Body of pancreas (tissue), 4 donors: ENCODE results near the gene NEU4. TPM values are rescaled to one million over a fixed set of nuclear protein-coding genes. Genes with fewer than 3 reads are reported as not detected.

ENCODE experiments used
- ATAC-seq: fragments of 150-250 bp; one replicate; pipeline ENCODE4 v1.9.1; 2016
- DNase-seq, 4 donors: peaks; one replicate each; pipeline ENCODE4 v3.0.0-alpha.2; 2019
- H3K27ac ChIP-seq, 4 donors: fragments of 200-600 bp; sonication (generic); 1 replicate in 3 of 4; 2 replicates in 1 of 4; pipeline versions ENCODE4 v1.5.1 to v1.6.1; 2016 to 2019; ENCODE audit warnings: mild to moderate bottlenecking in 1 of 4, mixed read lengths in 1 of 4, moderate library complexity in 1 of 4
- H3K27me3 ChIP-seq, 2 donors: fragments of 200-600 bp; sonication (generic); one replicate each; pipeline ENCODE4 v1.6.0; 2016; ENCODE audit warnings: mild to moderate bottlenecking in 1 of 2
- H3K36me3 ChIP-seq, 2 donors: fragments of 200-600 bp; sonication (generic); replicated peaks in 1 of 2; 2 replicates each; pipeline ENCODE4 v1.5.1; 2016; ENCODE audit warnings: low read depth in 2 of 2; ENCODE audit not compliant: insufficient read depth in 1 of 2
- H3K4me1 ChIP-seq: fragments of 200-600 bp; sonication (generic); one replicate; pipeline ENCODE4 v1.6.0; 2016
- H3K4me3 ChIP-seq, 2 donors: fragments of 200-600 bp; sonication (generic); 1 replicate in 1 of 2; 2 replicates in 1 of 2; pipeline ENCODE4 v1.5.1; 2016 to 2019
- H3K9me3 ChIP-seq, 3 donors: fragments of 200-600 bp; sonication (generic); 1 replicate in 2 of 3; 2 replicates in 1 of 3; pipeline ENCODE4 v1.5.1; 2016
- POLR2A ChIP-seq, 3 donors: fragments of 450-650 bp; IDR thresholded peaks; one replicate each; pipeline ENCODE4 v1.6.1; 2016; ENCODE audit warnings: antibody characterized with exemption in 3 of 3, mild to moderate bottlenecking in 2 of 3
- WGBS, 2 donors: methylation state at CpG; one replicate each; pipeline ENCODE4 v1.1.5; 2017; 5-methylcytosine and 5-hydroxymethylcytosine counted together
- intact Hi-C: fragments of 100-400 bp; cut with DNase I; formaldehyde crosslinking; loops from one replicate; pipeline ENCODE4 v1.15.1; 2023
- total RNA-seq, 2 donors: library from RNA; depleted of rRNA; stranded (reverse); fragments of >200 nt; gene quantifications; one replicate each; pipeline ENCODE4 v1.1.0, GENCODE V29; 2016
- TF ChIP-seq, protein P1 (sequence below), 7 experiments: fragments of 450-650 bp in 4 of 7; fragments of 200-600 bp in 3 of 7; sonication (generic) in 3 of 7; IDR thresholded peaks; one replicate each; pipeline ENCODE4 v1.5.1; 2016 to 2019; ENCODE audit warnings: antibody characterized with exemption in 7 of 7

NEU4 gene
- total RNA-seq, 2 donors from 2014 or later = not detected

DNA sequence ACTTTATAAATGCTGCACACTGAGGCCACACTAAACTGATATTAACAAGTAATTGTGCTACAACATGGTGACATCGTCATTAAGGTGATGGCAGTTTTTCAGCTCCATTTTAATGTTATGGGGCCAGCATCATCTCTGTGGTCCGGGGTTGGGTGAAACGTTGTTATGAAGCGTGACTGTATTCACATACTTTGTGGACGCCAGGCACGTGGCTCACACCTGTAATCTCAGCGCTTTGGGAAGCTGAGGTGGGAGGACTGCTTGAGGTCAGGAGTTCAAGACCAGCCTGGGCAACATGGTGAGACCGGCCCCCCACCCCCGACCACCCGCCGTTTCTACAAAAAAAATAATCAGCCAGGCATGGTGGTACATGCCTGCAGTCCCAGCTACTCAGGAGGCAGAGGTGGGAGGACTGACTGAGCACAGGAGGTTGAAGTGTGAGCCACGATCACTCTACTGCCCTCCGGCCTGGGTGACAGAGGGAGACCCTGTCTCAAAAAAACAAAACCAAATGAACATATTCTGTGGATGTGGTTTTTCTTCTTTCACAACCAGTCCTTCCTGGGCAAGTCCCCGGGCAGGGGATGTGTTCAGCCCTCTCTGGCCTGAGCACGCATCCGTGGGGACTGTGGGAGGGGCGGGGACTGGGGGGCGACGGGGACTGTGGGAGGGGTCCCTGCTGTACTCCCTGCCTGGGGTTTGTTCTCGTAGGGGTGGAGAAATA lies 45.3 kb upstream of the NEU4 start:
- Histone ChIP-seq H3K27me3 (no peaks in the 10 kb centered on the region), H3K4me1 (no peaks in the 10 kb centered on the region), H3K36me3 (no peaks in the 10 kb centered on the region), H3K9me3 (peaks cover 0 to 3% (median 0%) of the 10 kb centered on the region in 3 donors), H3K27ac (no peak overlapping the region), H3K4me3 (no peak overlapping the region)
- TF ChIP-seq POLR2A (IDR thresholded peaks at IDR 0.05) = no peak
- TF ChIP-seq, protein P1, sequence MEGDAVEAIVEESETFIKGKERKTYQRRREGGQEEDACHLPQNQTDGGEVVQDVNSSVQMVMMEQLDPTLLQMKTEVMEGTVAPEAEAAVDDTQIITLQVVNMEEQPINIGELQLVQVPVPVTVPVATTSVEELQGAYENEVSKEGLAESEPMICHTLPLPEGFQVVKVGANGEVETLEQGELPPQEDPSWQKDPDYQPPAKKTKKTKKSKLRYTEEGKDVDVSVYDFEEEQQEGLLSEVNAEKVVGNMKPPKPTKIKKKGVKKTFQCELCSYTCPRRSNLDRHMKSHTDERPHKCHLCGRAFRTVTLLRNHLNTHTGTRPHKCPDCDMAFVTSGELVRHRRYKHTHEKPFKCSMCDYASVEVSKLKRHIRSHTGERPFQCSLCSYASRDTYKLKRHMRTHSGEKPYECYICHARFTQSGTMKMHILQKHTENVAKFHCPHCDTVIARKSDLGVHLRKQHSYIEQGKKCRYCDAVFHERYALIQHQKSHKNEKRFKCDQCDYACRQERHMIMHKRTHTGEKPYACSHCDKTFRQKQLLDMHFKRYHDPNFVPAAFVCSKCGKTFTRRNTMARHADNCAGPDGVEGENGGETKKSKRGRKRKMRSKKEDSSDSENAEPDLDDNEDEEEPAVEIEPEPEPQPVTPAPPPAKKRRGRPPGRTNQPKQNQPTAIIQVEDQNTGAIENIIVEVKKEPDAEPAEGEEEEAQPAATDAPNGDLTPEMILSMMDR (IDR thresholded peaks at IDR 0.05) = no peak
- DNase-seq = no peak
- intact Hi-C loops = no loop called here
- 79 to 90% methylated on average over 13 to 20 of the region's 20 CpGs for WGBS, 2 donors
- ATAC-seq = no peak

DNA sequence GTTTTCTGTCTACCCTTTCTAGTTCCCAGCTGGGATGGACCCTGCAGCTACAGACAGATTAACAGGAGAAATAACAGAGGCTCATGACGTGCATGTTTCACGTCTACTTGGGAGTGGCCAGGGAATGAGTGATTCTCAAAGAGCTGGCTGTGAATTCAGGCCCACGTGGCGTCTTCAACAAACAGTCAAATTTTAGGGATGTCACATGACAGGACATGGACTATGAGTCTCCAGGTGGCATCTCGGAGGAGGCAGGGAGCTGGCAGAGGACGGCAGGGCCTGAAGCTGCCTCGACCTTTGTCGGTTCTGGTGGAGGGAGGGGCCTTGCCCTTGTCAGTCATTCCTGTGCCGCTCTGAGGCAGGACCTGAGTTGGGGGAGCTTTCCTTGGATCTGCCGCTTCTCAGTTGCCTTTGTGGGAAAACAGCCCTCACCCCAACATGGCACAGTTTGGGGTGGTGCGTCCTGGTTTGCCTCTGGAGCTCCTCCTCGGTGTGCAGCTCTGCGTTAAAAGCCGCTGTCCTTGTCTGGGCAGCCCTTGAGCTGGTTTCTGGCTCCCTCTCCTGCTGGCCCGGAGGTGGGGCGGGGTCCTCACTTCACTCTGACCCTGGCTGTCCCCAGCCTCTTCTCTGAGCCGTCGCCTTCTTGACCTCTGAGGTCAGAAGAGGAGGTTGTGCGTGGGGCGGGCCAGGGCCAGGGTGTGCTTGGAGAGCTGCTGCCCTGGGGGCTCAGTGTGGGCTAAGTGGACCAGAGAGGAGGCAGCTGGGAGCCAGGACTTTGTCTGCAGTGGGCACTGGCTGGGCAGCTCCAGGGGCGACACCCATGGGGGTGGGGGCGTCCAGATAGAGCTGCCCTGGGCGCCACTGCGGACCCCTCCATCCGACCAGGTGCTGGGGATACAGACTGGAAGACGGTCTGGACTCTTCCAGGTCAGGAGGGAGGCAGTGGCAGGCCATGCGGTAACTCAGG lies 44.4 kb upstream of the NEU4 start:
- Histone ChIP-seq H3K27ac (no peak overlapping the region), H3K27me3 (no peaks in the 10 kb centered on the region), H3K4me3 (no peak overlapping the region), H3K4me1 (no peaks in the 10 kb centered on the region), H3K36me3 (no peaks in the 10 kb centered on the region), H3K9me3 (peaks cover 0 to 3% (median 0%) of the 10 kb centered on the region in 3 donors)
- TF ChIP-seq, protein P1 (IDR thresholded peaks at IDR 0.05) = no peak
- TF ChIP-seq POLR2A (IDR thresholded peaks at IDR 0.05) = no peak
- 88 to 90% methylated on average over 22 to 23 of the region's 27 CpGs for WGBS, 2 donors
- ATAC-seq (no peak), DNase-seq (no peak)
- intact Hi-C loops = no loop called here

DNA sequence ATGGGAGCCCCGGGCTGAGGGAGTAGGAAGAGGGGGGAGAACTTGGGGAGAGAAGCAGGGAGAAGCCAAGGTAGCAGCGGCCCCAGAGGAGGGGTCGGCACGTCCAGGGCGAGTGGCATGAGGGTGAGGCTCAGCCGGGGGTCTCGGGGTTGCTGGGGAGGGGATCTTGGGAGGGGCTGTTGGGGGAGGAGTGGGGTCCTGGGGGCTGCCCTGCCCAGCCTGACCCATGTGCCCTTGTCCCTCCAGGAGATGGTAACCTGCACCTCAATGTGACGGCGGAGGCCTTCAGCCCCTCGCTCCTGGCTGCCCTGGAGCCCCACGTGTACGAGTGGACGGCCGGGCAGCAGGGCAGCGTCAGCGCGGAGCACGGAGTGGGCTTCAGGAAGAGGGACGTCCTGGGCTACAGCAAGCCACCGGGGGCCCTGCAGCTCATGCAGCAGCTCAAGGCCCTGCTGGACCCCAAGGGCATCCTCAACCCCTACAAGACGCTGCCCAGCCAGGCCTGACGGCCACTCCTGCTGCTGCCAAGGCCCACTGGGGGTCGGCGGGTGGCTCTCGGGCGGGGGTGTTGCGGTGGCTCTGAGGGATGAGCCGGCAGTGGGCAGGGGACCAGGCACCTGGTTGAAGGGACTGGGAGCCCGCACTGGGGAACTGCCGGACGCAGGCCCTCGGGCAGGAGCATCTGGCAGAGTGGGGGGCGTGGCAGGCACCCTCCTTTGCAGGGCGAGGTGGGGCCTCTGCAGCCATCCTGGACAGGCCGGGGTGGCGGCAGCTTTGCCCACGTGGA lies 41.3 kb upstream of the NEU4 start:
- WGBS, 2 donors = 90% methylated on average over 19 to 34 of the region's 37 CpGs
- Histone ChIP-seq H3K27me3 (no peaks in the 10 kb centered on the region), H3K36me3 (no peaks in the 10 kb centered on the region), H3K27ac (no peak overlapping the region), H3K4me1 (no peaks in the 10 kb centered on the region), H3K4me3 (no peak overlapping the region), H3K9me3 (no peaks in the 10 kb centered on the region)
- DNase-seq = no peak
- ATAC-seq = no peak
- TF ChIP-seq, protein P1 (IDR thresholded peaks at IDR 0.05) = no peak
- no peak for TF ChIP-seq POLR2A (IDR thresholded peaks at IDR 0.05)
- intact Hi-C loops = no loop called here

DNA sequence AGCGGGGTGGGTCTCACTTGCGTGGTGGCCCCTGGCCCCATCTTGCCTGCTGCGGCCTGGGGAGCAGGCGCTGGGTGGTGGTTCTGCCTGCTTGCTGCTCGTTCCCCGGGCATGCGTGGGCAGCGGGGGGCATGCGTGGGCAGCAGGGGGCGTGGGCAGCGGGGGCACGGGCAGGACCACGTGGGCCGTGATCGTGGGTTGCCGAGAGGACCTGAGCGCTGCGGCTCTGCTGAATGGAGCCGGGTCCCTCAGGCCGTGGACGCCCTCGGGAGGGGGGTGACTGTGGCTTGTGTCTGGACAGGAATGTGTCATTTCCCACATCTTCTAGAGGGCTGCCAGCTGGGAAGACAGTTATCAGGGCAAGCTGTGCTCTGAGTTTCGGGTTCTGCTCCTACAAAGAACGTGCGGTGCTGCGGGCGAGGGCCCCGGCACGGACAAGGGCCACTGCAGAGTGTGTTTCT lies 40.7 kb upstream of the NEU4 start:
- Histone ChIP-seq H3K27ac (no peak overlapping the region), H3K27me3 (no peaks in the 10 kb centered on the region), H3K4me3 (no peak overlapping the region), H3K4me1 (no peaks in the 10 kb centered on the region), H3K36me3 (no peaks in the 10 kb centered on the region), H3K9me3 (no peaks in the 10 kb centered on the region)
- TF ChIP-seq POLR2A (IDR thresholded peaks at IDR 0.05) = no peak
- TF ChIP-seq, protein P1 (IDR thresholded peaks at IDR 0.05) = no peak
- 90 to 98% methylated on average over 14 to 27 of the region's 29 CpGs for WGBS, 2 donors
- intact Hi-C loops = no loop called here
- no peak for ATAC-seq
- DNase-seq = no peak
